Omental fat pad (tissue), 4 donors: ENCODE results near the gene UBTD1. TPM values are rescaled to one million over a fixed set of nuclear protein-coding genes. Genes with fewer than 3 reads are reported as not detected.

Source experiments
- ATAC-seq: fragments of 150-250 bp; one replicate; pipeline ENCODE4 v1.9.1; 2016; ENCODE audit warnings: mild to moderate bottlenecking, moderate library complexity; ENCODE audit not compliant: low FRiP score
- DNase-seq: peaks from one replicate; pipeline ENCODE4 v3.0.0-alpha.2; 2019; ENCODE audit warnings: low spot score
- CTCF ChIP-seq, 3 donors: fragments of 450-650 bp; IDR thresholded peaks; one replicate each; pipeline ENCODE4 v1.5.1; 2016 to 2017; ENCODE audit warnings: antibody characterized with exemption in 3 of 3, mild to moderate bottlenecking in 3 of 3, moderate library complexity in 2 of 3
- total RNA-seq, 4 donors: library from RNA; depleted of rRNA; stranded (reverse); fragments of >200 nt; gene quantifications; one replicate each; pipeline ENCODE4 v1.1.0, GENCODE V29; 2016

Gene UBTD1
- total RNA-seq, 4 donors from 2014 or later, result 15.6 to 22.8 (median 19.2) TPM

GRCh38 chr10:97546456-97547270 is 47.9 kb downstream of the UBTD1 start:
- TF ChIP-seq CTCF (IDR thresholded peaks at IDR 0.05), result no peak
- DNase-seq (no peak), ATAC-seq (no peak)

DNA sequence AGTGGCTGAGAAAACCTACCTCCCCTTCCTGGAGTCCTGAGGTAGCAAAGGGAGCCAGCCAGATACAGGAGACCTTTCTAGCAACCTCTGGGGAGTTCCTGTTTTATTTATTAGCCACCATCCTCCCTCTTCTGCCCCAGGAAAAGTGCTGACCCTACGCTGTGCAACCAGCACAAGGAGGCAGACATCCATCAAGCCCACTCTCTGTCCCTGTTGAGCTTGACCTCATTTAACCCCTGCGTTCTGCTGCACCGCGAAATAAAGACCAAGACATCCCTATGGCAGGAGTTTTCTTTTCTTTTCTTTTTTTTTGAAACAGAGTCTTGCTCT is 48.5 kb downstream of the UBTD1 start:
- ATAC-seq, result no peak

DNA sequence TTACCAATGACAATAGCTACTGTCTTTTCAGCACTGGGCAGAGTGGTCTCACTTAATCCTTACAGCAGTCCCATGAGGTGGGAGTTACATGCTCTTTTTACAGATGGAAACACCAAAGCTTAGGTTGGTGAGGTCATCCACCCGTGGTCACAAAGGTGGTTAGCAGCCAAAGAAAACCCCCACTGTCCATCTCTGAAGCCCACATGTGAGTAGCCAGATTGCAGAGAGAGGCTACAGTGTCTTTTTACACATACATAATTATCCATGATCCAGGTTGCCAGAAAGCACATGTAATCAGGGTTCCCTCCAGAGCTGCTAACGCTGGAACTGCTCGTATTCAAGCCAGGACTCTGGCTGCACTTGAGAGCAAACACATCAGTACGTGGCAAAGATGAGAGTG is 49.2 kb downstream of the UBTD1 start:
- ATAC-seq (no peak), DNase-seq (no peak)
- TF ChIP-seq CTCF (IDR thresholded peaks at IDR 0.05), result no peak

More for the DNA sequence above, 48.5 kb downstream of the UBTD1 start:
- TF ChIP-seq CTCF (IDR thresholded peaks at IDR 0.05), result no peak
- DNase-seq, result no peak

- no peak for TF ChIP-seq CTCF (IDR thresholded peaks at IDR 0.05)
- DNase-seq, result no peak
Measured at GRCh38 chr10:97548828-97549455, 50.2 kb downstream of the UBTD1 start.

DNA sequence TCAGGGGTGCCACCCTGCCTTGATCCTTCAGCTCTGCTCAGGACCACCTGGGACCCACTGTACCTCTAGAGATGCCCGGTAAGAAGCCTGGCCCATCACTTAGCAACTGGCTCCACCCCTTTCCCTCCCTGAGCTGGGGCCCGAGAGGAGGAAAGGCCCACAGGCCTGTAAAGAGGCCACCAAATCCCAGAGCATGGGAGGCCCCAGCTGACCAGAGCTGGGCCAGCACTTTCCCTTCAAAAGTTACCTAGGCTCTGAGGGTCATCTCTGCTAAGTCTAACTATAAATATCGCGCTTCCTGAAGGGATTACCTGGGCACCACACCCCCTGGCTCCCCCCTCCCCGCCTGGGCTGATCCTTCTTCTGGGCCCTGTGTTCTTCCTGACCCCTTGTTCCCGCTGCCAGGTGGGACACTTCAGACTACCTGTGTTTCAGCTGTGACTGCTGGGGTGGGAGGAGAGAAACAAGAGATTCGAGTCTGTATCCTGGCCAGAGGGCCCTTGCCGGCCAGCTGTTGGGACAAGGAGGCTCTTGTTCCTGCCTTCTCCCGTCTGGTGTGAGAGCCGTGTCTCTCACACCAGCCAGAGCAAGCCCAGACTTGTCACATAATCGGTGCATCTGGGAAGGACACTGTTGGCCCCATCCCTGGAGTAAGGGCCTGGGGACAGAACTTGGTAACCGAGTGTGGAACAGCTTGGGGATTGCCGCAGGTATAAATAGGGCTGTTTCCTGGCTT is 51.0 kb downstream of the UBTD1 start:
- ATAC-seq (no peak), DNase-seq (no peak)
- TF ChIP-seq CTCF (IDR thresholded peaks at IDR 0.05), result no peak

More at GRCh38 chr10:97548828-97549455, 50.2 kb downstream of the UBTD1 start:
- no peak for ATAC-seq

GRCh38 chr10:97550336-97551149 is 51.8 kb downstream of the UBTD1 start:
- ATAC-seq (no peak), DNase-seq (no peak)
- no peak for TF ChIP-seq CTCF (IDR thresholded peaks at IDR 0.05)
